Measurements from ENCODE around the gene CARM1.
A peak's percentile ranks its signal among the peaks of the same experiment; 100 is the strongest.
"Not testable (repeated sequence)": the region's sequence is repeated elsewhere in the genome, so short reads cannot be mapped to it uniquely, and the experiment has no call there.

CARM1 gene

GRCh38 chr19:10870955-10871603 lies at the start of gene CARM1:
CARM1 (plus strand) TSS chr19:10871553; CDS start chr19:10871703, 150 bp downstream.
- peak; percentile 99 for DNase-seq

- DNase-seq, result no peak
These were observed 47.7 kb upstream of the CARM1 start for GRCh38 chr19:10823690-10824089.

- no peak for DNase-seq
These were observed 45.1 kb upstream of the CARM1 start for GRCh38 chr19:10826231-10826630.

- DNase-seq, result no peak
These were observed 44.5 kb upstream of the CARM1 start for GRCh38 chr19:10826846-10827245.

GRCh38 chr19:10828981-10829821 lies 42.2 kb upstream of the CARM1 start:
- no peak for DNase-seq

- DNase-seq, result no peak
These were observed 41.4 kb upstream of the CARM1 start for GRCh38 chr19:10829967-10830366.

GRCh38 chr19:10830370-10830769 lies 41.0 kb upstream of the CARM1 start:
- DNase-seq, result no peak

- no peak for DNase-seq
These were observed 40.2 kb upstream of the CARM1 start for GRCh38 chr19:10830931-10831779.

- DNase-seq, result no peak
These were observed 39.1 kb upstream of the CARM1 start for GRCh38 chr19:10831987-10832938.

GRCh38 chr19:10832939-10833296 lies 38.4 kb upstream of the CARM1 start:
- no peak for DNase-seq

GRCh38 chr19:10835089-10835753 lies 36.1 kb upstream of the CARM1 start:
- no peak for DNase-seq

- DNase-seq, result peak; percentile 98
These were observed 35.4 kb upstream of the CARM1 start, which contains the start of gene TMED1 for GRCh38 chr19:10835754-10836478. TMED1 (minus strand) TSS chr19:10836212; CDS start chr19:10836191, 21 bp downstream.

- DNase-seq, result peak; percentile 98
These were observed 34.6 kb upstream of the CARM1 start for GRCh38 chr19:10836479-10837330.

- DNase-seq, result not testable (repeated sequence)
These were observed 33.7 kb upstream of the CARM1 start for GRCh38 chr19:10837649-10838048.

- DNase-seq, result no peak
These were observed 33.0 kb upstream of the CARM1 start for GRCh38 chr19:10838377-10838776.

GRCh38 chr19:10839114-10840050 lies 32.0 kb upstream of the CARM1 start:
- no peak for DNase-seq

GRCh38 chr19:10842788-10843187 lies 28.6 kb upstream of the CARM1 start:
- DNase-seq, result no peak

GRCh38 chr19:10846500-10847202 lies 24.7 kb upstream of the CARM1 start:
- DNase-seq, result no peak

All from DMS79 treated with DMSO at 0.1 percent for 48 hours (cell line).